DMS79 (cell line): ENCODE data around the gene AAMDC.

ENCODE experiments used
- DNase-seq: peaks from one replicate; lab custom pipeline; 2025; lab: John Stamatoyannopoulos, UW

Gene AAMDC

DNA sequence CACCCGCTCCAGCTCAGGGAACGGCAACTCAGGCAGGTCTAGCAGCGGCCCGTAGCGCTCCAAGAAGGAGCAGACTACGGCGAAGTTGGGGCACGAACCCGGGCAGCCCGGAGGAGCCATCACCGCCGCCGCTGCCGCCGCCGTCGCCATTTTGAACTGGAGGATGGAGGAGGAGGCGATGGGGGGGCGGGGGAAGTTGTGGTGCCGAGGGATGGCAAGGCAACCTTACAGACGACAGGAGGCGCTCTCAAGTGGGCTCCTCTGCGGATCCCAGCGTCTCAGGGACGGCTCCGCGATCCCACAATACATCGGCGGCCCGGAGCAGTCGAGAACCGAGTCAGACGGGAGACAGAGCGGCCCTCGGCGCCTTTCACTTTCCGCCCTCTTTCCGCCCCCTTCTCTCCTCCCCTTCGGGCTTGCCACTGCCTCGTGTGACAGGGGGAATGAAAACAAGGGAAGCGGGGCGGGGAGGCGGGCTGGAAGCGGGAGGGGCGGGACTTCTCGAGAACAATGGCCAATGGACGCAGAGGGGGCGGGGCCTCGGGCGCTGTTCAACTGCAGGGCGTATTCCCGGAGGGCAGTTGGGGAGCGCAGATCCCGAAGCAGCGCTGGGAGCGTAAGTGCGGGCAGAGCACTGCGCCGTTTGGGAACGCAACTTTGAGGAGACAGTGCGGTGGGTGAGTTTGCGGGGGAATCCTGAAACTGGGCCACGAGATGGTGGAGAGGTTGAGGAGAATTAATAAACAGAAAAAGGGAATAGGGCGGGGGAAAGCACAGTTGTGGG is at the start of gene AAMDC, which contains the start of gene RSF1:
Gene AAMDC, plus strand, starts transcription at position 580 of the 784 bp plus-strand sequence. CDS start 21,353 bp downstream, outside the sequence.
Gene RSF1, minus strand, starts transcription at position 158 of the 784 bp plus-strand sequence. Its CDS starts 8 bp downstream, at position 150.
- peak; percentile 99 for DNase-seq

DNA sequence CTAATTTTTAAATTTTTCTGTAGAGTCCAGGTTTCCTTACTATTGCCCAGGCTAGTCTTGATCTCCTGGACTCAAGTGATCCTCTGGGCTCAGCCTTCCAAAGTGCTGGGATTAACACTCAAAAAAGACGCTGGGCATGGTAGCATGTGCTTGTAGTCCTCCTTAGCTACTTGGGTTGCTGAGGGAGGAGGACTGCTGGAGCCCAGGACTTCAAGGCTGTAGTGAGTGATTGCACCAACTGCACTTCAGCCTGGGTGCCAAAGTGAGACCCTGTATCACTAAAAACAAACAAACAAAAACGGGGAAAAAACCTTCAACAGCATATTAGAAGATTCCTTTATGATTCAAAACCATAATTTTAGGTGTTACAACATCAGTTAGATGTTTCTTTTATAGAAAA is 45.0 kb upstream of the AAMDC start:
- DNase-seq, result no peak

DNA sequence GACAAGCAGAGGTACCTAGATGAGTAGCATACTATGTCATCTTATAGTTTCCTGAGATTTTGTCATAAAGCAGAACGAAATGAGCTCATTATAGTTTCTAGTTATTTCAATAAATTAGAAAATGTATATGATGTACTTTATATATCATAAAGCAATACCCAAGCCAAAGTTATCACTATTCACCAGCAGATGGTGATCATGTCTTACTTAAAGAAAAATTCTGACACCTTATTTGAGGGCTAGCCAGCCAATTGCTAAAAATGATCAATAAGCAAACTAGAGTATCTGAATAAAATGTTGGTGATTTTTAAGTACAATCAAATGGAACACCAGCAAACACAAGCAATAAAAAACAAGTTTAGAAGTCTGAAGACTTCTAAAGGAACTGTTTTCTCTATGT is 44.5 kb upstream of the AAMDC start:
- no peak for DNase-seq

DNA sequence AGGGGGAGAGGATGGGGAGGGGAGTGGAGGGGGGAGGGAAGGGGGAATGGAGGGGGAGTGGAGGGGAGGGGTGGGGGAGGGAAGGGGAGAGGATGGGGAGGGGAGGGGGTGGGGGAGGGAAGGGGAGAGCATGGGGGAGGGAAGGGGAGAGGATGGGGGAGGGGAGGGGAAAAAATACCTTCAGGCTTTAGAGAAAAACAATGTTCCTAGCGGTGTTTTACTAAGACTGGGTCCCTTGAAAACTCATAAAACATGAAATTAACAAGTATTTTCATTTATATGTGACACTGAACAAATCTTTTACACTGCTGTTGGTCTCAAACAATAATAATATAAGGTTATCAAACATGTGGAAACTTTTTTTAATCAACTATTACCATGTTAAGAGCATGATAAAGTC is 42.8 kb upstream of the AAMDC start:
- DNase-seq, result no peak

DNA sequence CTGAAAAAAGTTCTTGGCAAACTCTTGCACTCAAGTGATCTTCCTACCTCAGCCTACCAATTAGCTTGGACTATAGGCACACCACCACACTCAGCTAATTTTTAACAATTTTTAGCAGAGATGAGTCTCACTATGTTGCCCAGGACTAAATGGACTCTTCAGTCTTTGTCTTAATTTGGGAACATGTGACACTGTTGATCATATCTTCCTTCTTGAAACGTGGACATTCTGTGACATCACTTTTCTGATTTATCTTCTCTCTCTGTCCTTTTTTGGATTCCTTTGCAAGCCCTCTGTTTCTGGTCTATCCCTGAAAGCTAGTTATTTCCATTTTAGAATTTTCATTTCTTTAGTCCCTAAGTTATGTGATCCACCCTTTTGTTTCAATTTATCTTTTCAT is 42.4 kb upstream of the AAMDC start:
- DNase-seq, result no peak

DNA sequence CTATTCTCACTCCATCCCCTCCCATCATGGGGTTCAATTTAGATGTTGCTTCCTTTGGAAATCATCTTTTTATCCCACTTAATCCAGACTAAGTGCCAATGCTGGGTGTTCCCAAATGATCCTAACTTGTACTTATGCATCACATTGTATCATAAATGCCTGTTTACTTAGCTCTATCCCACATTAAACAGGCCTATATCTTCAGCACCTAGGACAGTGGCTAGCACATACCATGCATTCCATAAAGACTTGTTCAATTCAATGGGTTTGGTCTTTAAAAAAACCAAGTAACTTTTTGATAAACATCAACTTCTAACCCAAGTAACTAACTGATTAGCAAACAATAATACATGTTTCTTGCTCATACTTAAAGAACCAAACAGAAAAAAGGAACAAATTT is 41.0 kb upstream of the AAMDC start:
- no peak for DNase-seq

DNA sequence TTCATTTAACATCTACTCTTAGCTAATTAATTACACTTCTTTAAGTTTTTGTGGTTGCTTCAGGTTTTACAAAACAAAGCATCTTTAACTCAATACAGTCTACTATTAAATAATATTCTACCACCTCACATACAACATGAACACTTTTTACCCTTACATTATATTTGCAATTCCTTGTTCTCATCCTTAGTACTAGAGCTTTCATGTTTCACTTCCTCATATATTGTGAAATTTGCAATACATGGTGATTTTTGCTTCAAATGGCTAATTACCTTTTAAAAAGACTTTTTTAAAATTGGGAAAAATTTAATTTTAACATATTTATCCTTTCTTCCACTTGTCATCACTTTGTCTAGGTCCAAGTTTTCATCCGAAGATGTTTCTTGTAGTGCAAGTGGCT is 37.9 kb upstream of the AAMDC start:
- DNase-seq, result no peak

DNA sequence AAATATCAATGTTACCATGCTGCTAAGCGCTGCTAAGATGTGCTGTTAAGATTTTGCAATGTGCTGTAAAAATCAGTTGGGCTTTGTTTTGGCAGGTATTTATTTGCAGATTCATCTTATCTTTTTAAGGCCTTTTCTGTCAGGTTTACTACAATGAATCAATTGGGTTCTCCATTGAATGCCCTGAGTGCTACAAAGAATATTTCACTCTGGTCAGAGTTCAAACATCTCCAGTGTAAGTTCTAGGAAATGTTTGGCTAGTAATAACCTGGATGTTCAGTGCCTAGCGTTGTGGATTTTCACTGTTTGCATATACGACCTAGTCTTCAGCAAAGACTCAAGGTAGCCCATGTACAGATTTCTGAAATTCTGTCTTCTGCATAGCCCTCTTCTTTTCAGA is 36.4 kb upstream of the AAMDC start:
- DNase-seq, result no peak

DNA sequence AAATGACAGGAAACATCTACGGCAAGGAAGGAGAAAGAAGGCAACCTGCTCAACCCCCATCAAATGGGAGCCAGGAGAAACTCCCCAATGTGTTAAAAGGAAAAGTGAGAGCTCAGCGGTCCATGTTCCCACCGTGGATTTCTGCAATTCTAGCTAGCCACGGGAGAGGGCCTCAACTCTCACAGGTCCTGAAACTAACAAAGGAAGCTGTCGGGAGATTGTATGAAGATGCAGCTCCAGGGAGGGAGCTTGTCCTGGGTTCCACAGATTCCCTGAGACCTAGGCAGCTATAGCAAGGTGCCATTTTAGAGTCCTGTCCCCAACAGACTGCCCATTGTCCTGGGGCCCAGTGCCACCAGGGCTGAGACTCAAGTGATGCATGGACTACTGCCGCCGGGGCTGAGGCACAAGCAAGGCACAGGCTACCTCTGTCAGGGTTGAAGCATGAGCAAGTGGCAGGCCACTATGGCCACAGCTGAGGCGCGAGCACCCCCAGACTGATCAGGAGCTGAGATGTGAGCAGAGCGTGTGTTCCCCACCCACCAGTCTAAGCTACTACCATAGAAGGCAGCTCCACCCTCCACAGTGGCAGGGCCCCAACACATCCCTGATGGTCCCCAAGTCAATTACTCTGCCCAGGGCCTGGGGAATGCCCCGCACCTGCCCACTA is 31.7 kb upstream of the AAMDC start:
- no peak for DNase-seq

DNA sequence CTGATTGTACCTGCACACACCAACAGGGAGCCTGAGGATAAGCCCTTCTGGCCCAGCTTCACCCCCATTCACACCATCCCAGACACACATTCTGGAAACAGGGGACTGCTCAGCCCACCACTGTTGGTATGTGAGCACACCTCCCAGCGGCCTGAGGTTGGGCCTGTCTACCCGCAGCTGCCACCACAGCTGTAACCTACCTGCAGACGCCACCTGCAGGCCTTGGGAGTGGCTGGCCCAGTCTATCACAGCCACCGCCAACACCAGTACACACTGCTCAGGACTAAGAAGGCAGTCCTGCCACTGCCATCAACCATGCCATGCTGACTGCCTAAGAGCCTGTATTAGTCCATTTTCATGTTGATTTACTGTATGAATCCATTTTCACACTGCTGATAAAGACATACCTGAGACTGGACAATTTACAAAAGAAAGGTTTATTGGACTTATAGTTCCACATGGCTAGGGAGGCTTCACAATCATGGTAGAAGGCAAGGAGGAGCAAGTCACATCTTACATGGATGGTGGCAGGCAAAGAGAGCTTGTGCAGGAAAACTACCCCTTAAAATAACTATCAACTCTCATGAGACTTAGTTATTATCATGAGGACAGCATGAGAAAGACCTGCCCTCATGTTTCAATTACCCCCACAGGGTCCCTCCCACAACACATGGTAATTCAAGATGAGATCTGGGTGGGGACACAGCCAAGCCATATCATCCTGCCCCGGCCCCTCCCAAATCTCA is 31.0 kb upstream of the AAMDC start:
- DNase-seq, result no peak

DNA sequence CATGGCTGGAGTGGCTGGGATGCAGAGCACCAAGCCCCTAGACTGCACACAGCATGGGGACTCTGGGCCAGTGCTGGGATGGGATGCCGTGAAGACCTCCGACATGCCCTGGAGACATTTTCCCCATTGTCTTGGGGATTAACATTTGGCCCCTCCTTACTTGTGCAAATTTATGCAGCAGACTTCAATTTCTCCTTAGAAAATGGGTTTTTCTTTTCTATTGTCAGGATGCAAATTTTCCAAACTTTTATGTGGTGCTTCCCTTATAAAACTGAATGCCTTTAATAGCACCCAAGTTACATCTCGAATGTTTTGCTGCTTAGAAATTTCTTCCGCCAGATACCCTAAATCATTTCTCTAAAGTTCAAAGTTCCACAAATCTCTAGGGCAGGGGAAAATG is 29.6 kb upstream of the AAMDC start:
- DNase-seq, result no peak

DNA sequence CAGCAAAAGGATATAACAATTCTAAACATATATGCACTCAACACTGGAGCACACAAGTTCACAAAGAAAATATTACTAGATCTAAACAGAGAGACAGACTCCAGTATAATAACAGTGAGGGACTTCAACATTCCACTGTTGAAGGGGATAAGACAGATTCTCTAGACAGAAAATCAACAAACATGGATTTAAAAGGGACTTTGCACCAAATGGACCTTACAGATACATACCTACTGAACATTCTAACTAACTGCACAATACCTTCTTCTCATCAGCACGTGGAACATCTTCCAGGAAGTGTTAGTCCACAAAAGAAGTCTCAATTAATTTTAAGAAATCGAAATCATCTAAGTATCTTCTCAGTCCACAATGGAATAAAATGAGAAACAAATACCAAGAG is 27.0 kb upstream of the AAMDC start:
- DNase-seq, result no peak

DNA sequence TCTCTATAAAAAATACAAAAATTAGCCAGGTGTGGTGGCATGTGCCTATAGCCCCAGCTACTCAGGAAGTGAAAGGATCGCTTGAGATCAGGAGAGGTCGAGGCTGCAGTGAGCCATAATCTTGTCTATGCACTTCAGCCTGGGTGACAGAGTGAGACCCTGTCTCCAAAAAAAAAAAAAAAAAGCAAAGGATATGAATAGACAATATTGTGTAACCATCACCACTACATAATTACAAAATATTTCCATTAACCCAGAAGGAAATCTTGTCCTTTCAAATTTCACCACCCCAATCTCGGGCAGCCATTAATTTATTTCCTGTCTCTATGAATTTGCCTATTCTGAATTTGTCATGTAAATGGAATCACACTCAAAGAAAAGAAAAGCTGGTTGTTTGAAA is 21.6 kb upstream of the AAMDC start:
- no peak for DNase-seq

DNA sequence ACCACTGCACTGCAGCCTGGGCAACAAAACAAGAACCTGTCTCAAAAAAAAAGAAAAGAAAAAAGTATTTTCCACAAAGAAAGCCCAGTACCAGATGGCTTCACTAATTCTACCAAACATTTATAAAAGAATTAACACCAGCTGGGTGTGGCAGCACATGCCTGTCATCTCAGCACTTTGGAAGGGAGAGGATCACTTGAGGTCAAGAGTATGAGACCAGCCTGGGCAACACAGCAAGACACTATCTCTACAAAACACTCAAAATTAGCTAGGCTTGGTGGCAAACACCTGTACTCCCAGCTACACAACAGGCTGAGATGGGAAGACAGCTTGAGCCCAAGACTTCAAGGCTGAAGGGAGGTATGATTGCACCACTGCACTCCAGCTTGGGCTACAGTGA is 20.5 kb upstream of the AAMDC start:
- DNase-seq, result no peak

DNA sequence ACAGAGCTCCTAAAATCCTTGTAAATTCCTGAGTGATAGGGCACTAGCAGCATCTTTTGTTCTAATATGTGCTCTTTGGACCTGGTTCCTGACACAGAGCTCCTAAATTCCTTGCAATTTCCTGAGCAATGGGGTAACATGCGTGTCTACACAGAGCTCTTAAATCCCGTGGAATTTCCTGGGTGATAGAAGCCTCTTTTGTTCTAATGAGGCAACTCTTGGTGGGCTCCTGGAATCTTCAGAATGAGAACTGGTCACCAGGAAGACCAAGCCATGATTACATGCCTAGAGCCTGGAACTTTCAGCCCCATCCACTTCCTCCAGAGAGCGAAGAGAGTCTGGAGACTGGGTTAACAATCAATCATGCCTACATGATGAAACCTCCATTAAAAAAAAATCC is 19.5 kb upstream of the AAMDC start:
- DNase-seq, result no peak

DNA sequence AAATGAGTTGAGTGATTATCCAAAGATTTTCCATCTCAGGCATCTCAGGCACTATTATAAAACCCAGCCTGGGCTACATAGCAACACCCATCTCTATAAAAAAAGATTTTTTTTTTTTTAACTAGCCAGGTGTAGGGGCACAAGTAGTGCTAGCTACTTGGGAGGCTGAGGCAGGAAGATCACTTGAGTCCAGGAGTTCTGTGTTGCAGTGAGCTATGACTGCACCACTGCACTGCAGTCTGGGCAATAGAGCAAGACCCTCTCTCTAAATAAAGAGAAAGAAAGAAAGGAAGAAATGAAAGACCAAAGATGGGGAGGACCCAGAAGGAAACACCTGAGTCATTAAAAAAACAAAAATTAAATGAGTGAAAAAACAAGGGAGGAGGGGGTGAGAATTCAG is 14.5 kb upstream of the AAMDC start:
- DNase-seq, result no peak

DNA sequence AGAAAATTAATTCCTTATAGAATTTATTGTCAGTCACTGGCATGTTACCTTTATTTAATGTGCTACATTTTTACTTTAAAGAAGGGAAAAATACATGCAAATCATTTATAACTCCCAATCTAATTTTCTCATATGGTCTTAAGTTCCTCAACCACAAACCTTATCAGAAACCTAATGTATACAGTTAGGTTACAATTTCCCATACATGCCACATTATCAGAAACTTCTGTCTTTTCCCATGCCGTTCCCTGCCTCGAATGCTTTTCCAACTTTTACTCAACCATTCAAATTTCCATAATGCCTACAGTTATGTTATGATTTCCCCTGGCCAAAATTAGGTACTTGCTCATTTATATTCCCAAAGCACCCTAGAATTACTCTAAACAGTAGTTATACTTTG is 14.0 kb upstream of the AAMDC start:
- no peak for DNase-seq

DNA sequence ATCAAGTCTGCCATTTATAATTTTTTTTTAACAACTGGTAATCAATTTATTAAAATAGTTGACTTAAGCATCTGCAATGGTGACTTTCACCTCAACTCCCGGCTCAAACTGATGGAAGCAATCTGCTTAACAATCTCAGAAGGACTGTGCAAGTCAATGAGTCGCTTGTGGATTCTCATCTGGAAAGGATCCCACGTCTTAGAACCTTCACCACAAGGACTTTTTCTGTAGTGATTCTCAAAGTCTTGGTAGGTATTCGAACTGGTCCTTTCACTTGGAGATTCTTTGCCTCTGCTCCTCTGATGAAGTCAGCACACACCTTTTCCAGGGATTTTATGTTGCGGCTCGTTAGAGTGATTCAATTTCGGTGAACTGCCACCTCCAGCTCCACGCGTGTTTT is 7.7 kb upstream of the AAMDC start:
- no peak for DNase-seq

DNA sequence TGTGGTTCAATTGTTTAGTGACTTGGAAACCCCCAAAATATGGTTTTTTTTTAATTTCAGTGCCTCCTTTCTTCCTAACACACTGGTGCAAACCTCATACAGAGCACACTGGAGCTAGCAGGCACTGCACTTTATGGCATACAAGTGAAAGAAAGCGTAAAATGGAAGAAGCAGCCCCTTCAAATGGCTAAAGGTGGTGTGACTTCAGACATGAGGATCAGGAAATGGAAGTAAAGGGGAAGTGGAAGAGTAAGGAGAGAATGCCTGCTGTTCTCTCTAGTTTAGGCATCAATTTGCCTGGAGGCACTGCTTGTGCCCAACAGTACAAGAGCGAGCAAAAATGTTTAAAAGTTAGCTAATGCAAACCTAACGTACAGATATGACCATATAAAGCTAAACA is 6.1 kb upstream of the AAMDC start:
- DNase-seq, result no peak

DNA sequence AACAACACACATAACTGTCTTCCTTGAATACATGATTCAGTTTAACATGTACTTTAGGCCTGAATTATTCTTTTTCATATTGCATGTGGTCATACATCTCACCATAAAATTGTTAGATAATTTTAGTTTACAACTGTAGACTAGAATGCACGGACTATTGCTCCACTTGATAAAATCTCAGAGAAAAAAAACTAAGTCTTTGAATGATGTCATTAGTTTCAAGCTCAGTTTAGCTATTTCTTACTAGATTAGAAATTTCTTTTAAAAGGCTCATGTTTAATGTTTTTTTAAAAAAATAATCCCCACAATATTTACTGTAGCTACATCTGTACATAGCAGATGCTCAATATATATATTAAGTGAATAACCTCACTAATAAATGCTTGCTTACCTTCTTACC is 5.5 kb upstream of the AAMDC start:
- no peak for DNase-seq

DNA sequence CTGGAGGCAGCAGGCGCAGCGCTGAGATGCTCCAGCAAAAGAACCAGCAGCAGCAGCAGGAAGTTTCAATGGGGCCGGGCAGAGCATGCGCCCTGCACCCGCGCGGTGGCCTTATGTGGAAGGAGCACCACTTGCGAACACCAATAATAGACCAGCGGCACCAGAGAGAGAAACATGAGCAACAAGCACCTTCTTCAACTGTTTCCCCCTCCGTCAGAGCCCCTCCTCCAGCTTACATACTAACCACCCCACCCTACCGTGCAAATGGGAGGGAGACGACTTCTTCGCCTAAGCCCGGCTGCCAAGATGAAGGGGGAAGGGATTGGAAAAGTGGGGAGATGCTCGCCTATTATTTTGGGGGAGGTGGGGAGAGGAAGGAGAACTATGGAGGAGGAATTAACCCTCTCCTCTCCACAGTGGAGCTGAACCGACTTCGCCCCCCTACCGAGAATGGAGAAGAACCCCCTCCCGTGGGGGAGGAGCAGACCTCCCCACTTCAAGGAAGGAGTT is 1.5 kb upstream of the AAMDC start:
- peak; percentile 85 for DNase-seq

DNA sequence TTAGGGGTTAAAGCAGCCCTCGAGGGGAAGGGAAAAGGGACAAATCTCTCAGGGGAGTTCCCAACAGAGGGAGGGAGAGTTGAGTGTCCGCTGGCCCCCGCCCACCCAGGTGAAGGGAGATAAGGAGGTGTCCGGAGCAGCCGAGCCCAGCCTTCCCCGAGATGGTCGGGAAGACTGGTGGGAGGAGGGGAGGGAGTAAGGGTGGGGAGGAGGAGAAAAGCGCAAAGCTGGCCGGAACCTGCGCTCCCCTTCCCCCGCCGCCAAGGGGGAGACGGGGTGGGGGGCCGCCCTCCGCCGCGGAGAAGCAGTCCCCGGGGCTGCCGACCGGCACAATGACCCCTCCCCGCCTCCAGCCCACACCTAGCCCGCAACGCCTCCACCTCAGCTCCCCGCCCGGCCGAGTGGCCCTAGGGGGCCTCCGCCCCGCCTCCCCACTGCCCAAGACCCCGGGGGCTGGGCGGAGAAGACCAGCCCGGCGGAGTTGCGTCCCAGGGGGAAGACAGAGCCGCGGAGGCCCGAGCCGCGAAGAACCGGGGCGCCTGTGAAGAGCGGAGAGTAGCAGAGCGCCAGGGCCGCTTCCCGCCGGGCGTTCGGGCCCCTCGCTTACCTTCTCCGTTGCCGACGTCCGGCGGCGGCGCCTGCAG is 901 bp upstream of the AAMDC start:
- DNase-seq, result peak; percentile 45
